H9 (cell line): ENCODE data around the gene DDX49. TPM values are rescaled to one million over a fixed set of nuclear protein-coding genes. Genes with fewer than 3 reads are reported as not detected.

Experiments used
- DNase-seq: peaks from one replicate; pipeline ENCODE4 v3.0.0-alpha.2; 2017
- H2AFZ ChIP-seq: one replicate; pipeline ENCODE4 v1.6.1; 2013; ENCODE audit warnings: mild to moderate bottlenecking, low read length, control low read depth, moderate library complexity
- H2AK5ac ChIP-seq: 2 replicates; pipeline ENCODE4 v1.6.1; 2013; ENCODE audit warnings: low read length, control low read depth, mixed read lengths; ENCODE audit not compliant: insufficient read length
- H2BK120ac ChIP-seq: one replicate; pipeline ENCODE4 v1.6.1; 2013; ENCODE audit warnings: low read depth, mild to moderate bottlenecking, low read length, control low read depth, inconsistent platforms; ENCODE audit not compliant: poor library complexity, severe bottlenecking
- H2BK12ac ChIP-seq: 2 replicates; pipeline ENCODE4 v1.6.1; 2013; ENCODE audit warnings: low read length, control low read depth, mixed read lengths, low read depth; ENCODE audit not compliant: insufficient read length
- H2BK15ac ChIP-seq: 2 replicates; pipeline ENCODE4 v1.6.1; 2013; ENCODE audit warnings: low read depth, low read length, control low read depth
- H2BK20ac ChIP-seq: one replicate; pipeline ENCODE4 v1.6.1; 2013; ENCODE audit warnings: low read depth, mild to moderate bottlenecking, low read length, control low read depth, inconsistent platforms; ENCODE audit not compliant: poor library complexity, severe bottlenecking
- H2BK5ac ChIP-seq: 2 replicates; pipeline ENCODE4 v1.6.1; 2013; ENCODE audit warnings: low read length, control low read depth, mixed read lengths; ENCODE audit not compliant: insufficient read length
- H3K14ac ChIP-seq: 2 replicates; pipeline ENCODE4 v1.6.1; 2013; ENCODE audit warnings: low read length, control low read depth; ENCODE audit not compliant: insufficient read depth
- H3K18ac ChIP-seq: 2 replicates; pipeline ENCODE4 v1.6.1; 2013; ENCODE audit warnings: low read depth, mild to moderate bottlenecking, mixed read lengths, low read length, control low read depth; ENCODE audit not compliant: insufficient read length
- H3K23ac ChIP-seq: 2 replicates; pipeline ENCODE4 v1.6.1; 2013; ENCODE audit warnings: low read length, control low read depth, mixed read lengths, low read depth; ENCODE audit not compliant: insufficient read length
- H3K23me2 ChIP-seq: 2 replicates; pipeline ENCODE4 v1.6.1; 2013; ENCODE audit warnings: low read depth, mild to moderate bottlenecking, mixed read lengths, low read length, control low read depth; ENCODE audit not compliant: insufficient read length, poor library complexity, severe bottlenecking
- H3K27ac ChIP-seq: 2 replicates; pipeline ENCODE4 v1.5.1; 2013; ENCODE audit warnings: low read length, control low read depth, mixed read lengths, low read depth; ENCODE audit not compliant: insufficient read length
- H3K27me3 ChIP-seq: 2 replicates; pipeline ENCODE4 v1.6.1; 2013; ENCODE audit warnings: low read length, control low read depth, inconsistent platforms; ENCODE audit not compliant: insufficient read depth
- H3K4ac ChIP-seq: 2 replicates; pipeline ENCODE4 v1.6.1; 2013; ENCODE audit warnings: low read depth, mild to moderate bottlenecking, control low read depth, inconsistent platforms, low read length, moderate library complexity
- H3K4me1 ChIP-seq: 2 replicates; pipeline ENCODE4 v1.6.1; 2013; ENCODE audit warnings: low read length, control low read depth, inconsistent platforms; ENCODE audit not compliant: insufficient read depth
- H3K4me2 ChIP-seq: 2 replicates; pipeline ENCODE4 v1.6.1; 2013; ENCODE audit warnings: low read length, control low read depth, mixed read lengths; ENCODE audit not compliant: insufficient read length, insufficient read depth
- H3K56ac ChIP-seq: 2 replicates; pipeline ENCODE4 v1.6.1; 2013; ENCODE audit warnings: low read depth, mild to moderate bottlenecking, mixed read lengths, low read length, control low read depth; ENCODE audit not compliant: insufficient read length
- H3K79me1 ChIP-seq: 2 replicates; pipeline ENCODE4 v1.6.1; 2013; ENCODE audit warnings: low read depth, mild to moderate bottlenecking, moderate library complexity, low read length, control low read depth, inconsistent platforms; ENCODE audit not compliant: insufficient read depth, poor library complexity, severe bottlenecking
- H3K79me2 ChIP-seq: 2 replicates; pipeline ENCODE4 v1.6.1; 2013; ENCODE audit warnings: low read length, control low read depth, inconsistent platforms; ENCODE audit not compliant: insufficient read depth
- H3K9ac ChIP-seq: 2 replicates; pipeline ENCODE4 v1.6.1; 2013; ENCODE audit warnings: low read length, control low read depth, mixed read lengths; ENCODE audit not compliant: insufficient read length; ENCODE audit errors: extremely low read depth
- H3K9me3 ChIP-seq: one replicate; pipeline ENCODE4 v1.6.1; 2013; ENCODE audit warnings: low read depth, low read length, inconsistent platforms; ENCODE audit not compliant: control insufficient read depth
- H3T11ph ChIP-seq: one replicate; pipeline ENCODE4 v1.6.1; 2013; ENCODE audit warnings: mild to moderate bottlenecking, low read length, control low read depth, inconsistent platforms
- H4K20me1 ChIP-seq: one replicate; pipeline ENCODE4 v1.6.1; 2013; ENCODE audit not compliant: control insufficient read depth, insufficient read length, insufficient read depth
- H4K5ac ChIP-seq: 2 replicates; pipeline ENCODE4 v1.6.1; 2013; ENCODE audit warnings: low read depth, mild to moderate bottlenecking, mixed read lengths, low read length, control low read depth; ENCODE audit not compliant: insufficient read length
- H4K8ac ChIP-seq: replicated peaks from 2 replicates; pipeline ENCODE4 v1.6.1; 2013; ENCODE audit warnings: low read length, control low read depth, mixed read lengths, low read depth; ENCODE audit not compliant: insufficient read length
- H4K91ac ChIP-seq: 2 replicates; pipeline ENCODE4 v1.6.1; 2013; ENCODE audit warnings: low read depth, mild to moderate bottlenecking, moderate library complexity, mixed read lengths, low read length, control low read depth; ENCODE audit not compliant: insufficient read length
- H3K27ac Mint-ChIP-seq, 3 experiments: 2 replicates in 2 of 3; 3 replicates in 1 of 3; pipeline ENCODE4 v1.8.0; 2020 to 2021; ENCODE audit warnings: mixed read lengths in 3 of 3, mild to moderate bottlenecking in 1 of 3, moderate library complexity in 1 of 3
- H3K27me3 Mint-ChIP-seq: 2 replicates; pipeline ENCODE4 v1.8.0; 2021; ENCODE audit warnings: low read depth, mild to moderate bottlenecking, moderate library complexity, mixed read lengths
- H3K36me3 Mint-ChIP-seq, 3 experiments: 2 replicates in 2 of 3; 3 replicates in 1 of 3; pipeline ENCODE4 v1.8.0; 2020 to 2021; ENCODE audit warnings: low read depth in 3 of 3, mixed read lengths in 3 of 3; ENCODE audit not compliant: insufficient read depth in 1 of 3
- H3K4me1 Mint-ChIP-seq, 2 experiments: 2 replicates each; pipeline ENCODE4 v1.8.0; 2020; ENCODE audit warnings: mixed read lengths in 2 of 2
- H3K4me3 Mint-ChIP-seq, 2 experiments: 2 replicates in 1 of 2; 3 replicates in 1 of 2; pipeline ENCODE4 v1.8.0; 2020 to 2021; ENCODE audit warnings: mild to moderate bottlenecking in 2 of 2, mixed read lengths in 2 of 2, moderate library complexity in 1 of 2
- H3K9me3 Mint-ChIP-seq, 2 experiments: 2 replicates in 1 of 2; 3 replicates in 1 of 2; pipeline ENCODE4 v1.8.0; 2020; ENCODE audit warnings: mild to moderate bottlenecking in 2 of 2, mixed read lengths in 2 of 2, moderate library complexity in 1 of 2
- WGBS: extraction: QIAGEN DNeasy Blood & Tissue Kit; methylation state at CpG from one replicate; pipeline ENCODE4 v1.1.7; 2013; ENCODE audit warnings: missing lambda C conversion rate, low lambda C conversion rate, mixed read lengths; ENCODE audit not compliant: insufficient read length; ENCODE audit errors: extremely low coverage; 5-methylcytosine and 5-hydroxymethylcytosine counted together
- total RNA-seq: library from RNA; stranded (reverse); gene quantifications from 2 replicates; pipeline ENCODE4 v1.2.1, GENCODE V29; 2021
- TF ChIP-seq, protein P1 (sequence below): fragments of 200-600 bp; sonication (generic); conservative IDR thresholded peaks from 3 replicates; pipeline ENCODE4 v1.8.0; 2021; ENCODE audit warnings: antibody characterized with exemption, mild to moderate bottlenecking

DDX49 gene
- total RNA-seq, 1 experiment from 2014 or later, result 52.3 TPM

DNA sequence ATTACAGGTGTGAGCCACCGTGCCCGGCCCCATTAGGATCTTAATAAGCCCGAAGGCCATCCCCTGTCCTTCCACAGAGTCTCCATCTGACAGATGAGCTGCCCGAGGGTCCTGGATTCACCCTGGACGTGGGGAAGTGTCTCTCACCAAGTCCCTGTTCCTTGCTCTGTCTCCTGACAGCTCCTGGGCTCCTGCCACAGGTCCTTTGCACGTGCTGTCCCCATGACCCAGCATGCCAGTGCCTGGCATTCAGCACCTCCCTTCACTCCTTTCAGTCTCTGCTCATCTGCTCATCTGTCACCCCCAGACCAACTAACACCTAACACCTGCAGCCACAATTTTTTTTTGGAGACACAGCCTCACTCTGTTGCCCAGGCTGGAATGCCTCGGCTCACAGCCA is 38.0 kb upstream of the DDX49 start:
- H3K79me1 ChIP-seq, result no peaks in the 10 kb centered on the region
- H3K56ac ChIP-seq, result no peak overlapping the region
- H3K9me3 Mint-ChIP-seq, result peaks cover 0 to 9% of the 10 kb centered on the region in 2 experiments; a peak in 3 of 5 replicates
- H3K4ac ChIP-seq, result no peak overlapping the region
- no peak overlapping the region for H4K5ac ChIP-seq
- no peak overlapping the region for H2BK5ac ChIP-seq
- H3K27ac Mint-ChIP-seq, result no peak overlapping the region
- no peaks in the 10 kb centered on the region for H3K79me2 ChIP-seq
- H3K23ac ChIP-seq, result no peak overlapping the region
- no peaks in the 10 kb centered on the region for H3K4me1 ChIP-seq
- H3K27ac ChIP-seq, result no peak overlapping the region
- H3K4me2 ChIP-seq, result no peak overlapping the region
- no peaks in the 10 kb centered on the region for H3K4me1 Mint-ChIP-seq
- DNase-seq, result no peak
- no peak overlapping the region for H2AK5ac ChIP-seq
- H3K9me3 ChIP-seq, result no peaks in the 10 kb centered on the region
- H3K36me3 Mint-ChIP-seq, result peaks cover 32 to 64% (median 46%) of the 10 kb centered on the region in 3 experiments; a peak in 6 of 7 replicates
- peak overlapping the region in 1 of 2 experiments; percentile 4; a peak in 1 of 5 replicates for H3K4me3 Mint-ChIP-seq
- peaks cover 3% of the 10 kb centered on the region for H3K23me2 ChIP-seq
- H4K20me1 ChIP-seq, result no peaks in the 10 kb centered on the region
- WGBS, result no CpG with 5 or more reads among the region's 7 CpGs
- no peak overlapping the region for H2BK15ac ChIP-seq
- H3K27me3 Mint-ChIP-seq, result no peaks in the 10 kb centered on the region
- no peak overlapping the region for H3T11ph ChIP-seq
- no peak overlapping the region for H2BK20ac ChIP-seq
- no peak overlapping the region for H4K8ac ChIP-seq
- H3K9ac ChIP-seq, result no peak overlapping the region
- H2AFZ ChIP-seq, result no peak overlapping the region
- H3K14ac ChIP-seq, result no peak overlapping the region
- no peak overlapping the region for H2BK120ac ChIP-seq
- TF ChIP-seq, protein P1, sequence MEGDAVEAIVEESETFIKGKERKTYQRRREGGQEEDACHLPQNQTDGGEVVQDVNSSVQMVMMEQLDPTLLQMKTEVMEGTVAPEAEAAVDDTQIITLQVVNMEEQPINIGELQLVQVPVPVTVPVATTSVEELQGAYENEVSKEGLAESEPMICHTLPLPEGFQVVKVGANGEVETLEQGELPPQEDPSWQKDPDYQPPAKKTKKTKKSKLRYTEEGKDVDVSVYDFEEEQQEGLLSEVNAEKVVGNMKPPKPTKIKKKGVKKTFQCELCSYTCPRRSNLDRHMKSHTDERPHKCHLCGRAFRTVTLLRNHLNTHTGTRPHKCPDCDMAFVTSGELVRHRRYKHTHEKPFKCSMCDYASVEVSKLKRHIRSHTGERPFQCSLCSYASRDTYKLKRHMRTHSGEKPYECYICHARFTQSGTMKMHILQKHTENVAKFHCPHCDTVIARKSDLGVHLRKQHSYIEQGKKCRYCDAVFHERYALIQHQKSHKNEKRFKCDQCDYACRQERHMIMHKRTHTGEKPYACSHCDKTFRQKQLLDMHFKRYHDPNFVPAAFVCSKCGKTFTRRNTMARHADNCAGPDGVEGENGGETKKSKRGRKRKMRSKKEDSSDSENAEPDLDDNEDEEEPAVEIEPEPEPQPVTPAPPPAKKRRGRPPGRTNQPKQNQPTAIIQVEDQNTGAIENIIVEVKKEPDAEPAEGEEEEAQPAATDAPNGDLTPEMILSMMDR, result no peak
- no peak overlapping the region for H4K91ac ChIP-seq
- H2BK12ac ChIP-seq, result no peak overlapping the region
- H3K18ac ChIP-seq, result no peak overlapping the region
- H3K27me3 ChIP-seq, result no peaks in the 10 kb centered on the region
